Ishikawa (cell line): ENCODE measurements around the gene CDH18.

Source experiments
- CREB1 ChIP-seq: IDR thresholded peaks from 2 replicates; pipeline ENCODE4 v1.6.1; 2012; ENCODE audit warnings: low read depth
- EGR1 ChIP-seq: IDR thresholded peaks from 2 replicates; pipeline ENCODE4 v1.6.1; 2012
- EP300 ChIP-seq: IDR thresholded peaks from 2 replicates; pipeline ENCODE4 v1.6.1; 2012; ENCODE audit warnings: borderline replicate concordance
- RAD21 ChIP-seq: IDR thresholded peaks from 2 replicates; pipeline ENCODE4 v1.6.1; 2012; ENCODE audit warnings: low read depth
- TAF1 ChIP-seq: IDR thresholded peaks from 2 replicates; pipeline ENCODE4 v1.6.1; 2012; ENCODE audit warnings: low read depth, mild to moderate bottlenecking
- YY1 ChIP-seq: IDR thresholded peaks from 2 replicates; pipeline ENCODE4 v1.6.1; 2012; ENCODE audit warnings: low read depth
- ZBTB7A ChIP-seq: IDR thresholded peaks from 2 replicates; pipeline ENCODE4 v1.6.1; 2012; ENCODE audit warnings: low read depth
- TF ChIP-seq, protein P1 (sequence below): IDR thresholded peaks from 2 replicates; pipeline ENCODE4 v1.6.1; 2012
- TF ChIP-seq, protein P2 (sequence below): IDR thresholded peaks from 2 replicates; pipeline ENCODE4 v1.6.1; 2012; ENCODE audit warnings: low read depth, mild to moderate bottlenecking

DNA sequence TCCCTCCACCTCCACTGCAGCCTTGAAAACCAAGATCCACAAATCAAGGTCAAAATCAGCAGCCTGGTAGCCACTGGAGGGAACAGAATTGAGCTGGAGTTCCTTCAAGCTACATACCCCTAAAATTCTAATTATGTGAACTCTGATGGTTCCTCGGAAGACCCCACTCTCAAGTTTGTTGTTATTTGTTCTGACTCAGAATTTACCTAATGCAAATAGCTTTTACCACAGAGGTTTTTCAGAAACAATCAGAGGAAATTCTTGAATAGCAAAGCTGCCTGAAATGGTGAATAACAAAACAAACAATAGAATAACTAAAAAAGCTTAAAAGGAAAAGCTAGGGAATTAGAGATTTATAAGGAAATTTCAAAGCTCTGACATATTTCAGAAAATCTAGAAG, 220.0 kb downstream of the CDH18 start:
- TF ChIP-seq YY1 (no peak), EP300 (no peak), EGR1 (no peak), ZBTB7A (no peak), TAF1 (no peak), CREB1 (no peak), RAD21 (no peak)
- TF ChIP-seq, protein P1, sequence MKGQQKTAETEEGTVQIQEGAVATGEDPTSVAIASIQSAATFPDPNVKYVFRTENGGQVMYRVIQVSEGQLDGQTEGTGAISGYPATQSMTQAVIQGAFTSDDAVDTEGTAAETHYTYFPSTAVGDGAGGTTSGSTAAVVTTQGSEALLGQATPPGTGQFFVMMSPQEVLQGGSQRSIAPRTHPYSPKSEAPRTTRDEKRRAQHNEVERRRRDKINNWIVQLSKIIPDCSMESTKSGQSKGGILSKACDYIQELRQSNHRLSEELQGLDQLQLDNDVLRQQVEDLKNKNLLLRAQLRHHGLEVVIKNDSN: no peak
- TF ChIP-seq, protein P2, sequence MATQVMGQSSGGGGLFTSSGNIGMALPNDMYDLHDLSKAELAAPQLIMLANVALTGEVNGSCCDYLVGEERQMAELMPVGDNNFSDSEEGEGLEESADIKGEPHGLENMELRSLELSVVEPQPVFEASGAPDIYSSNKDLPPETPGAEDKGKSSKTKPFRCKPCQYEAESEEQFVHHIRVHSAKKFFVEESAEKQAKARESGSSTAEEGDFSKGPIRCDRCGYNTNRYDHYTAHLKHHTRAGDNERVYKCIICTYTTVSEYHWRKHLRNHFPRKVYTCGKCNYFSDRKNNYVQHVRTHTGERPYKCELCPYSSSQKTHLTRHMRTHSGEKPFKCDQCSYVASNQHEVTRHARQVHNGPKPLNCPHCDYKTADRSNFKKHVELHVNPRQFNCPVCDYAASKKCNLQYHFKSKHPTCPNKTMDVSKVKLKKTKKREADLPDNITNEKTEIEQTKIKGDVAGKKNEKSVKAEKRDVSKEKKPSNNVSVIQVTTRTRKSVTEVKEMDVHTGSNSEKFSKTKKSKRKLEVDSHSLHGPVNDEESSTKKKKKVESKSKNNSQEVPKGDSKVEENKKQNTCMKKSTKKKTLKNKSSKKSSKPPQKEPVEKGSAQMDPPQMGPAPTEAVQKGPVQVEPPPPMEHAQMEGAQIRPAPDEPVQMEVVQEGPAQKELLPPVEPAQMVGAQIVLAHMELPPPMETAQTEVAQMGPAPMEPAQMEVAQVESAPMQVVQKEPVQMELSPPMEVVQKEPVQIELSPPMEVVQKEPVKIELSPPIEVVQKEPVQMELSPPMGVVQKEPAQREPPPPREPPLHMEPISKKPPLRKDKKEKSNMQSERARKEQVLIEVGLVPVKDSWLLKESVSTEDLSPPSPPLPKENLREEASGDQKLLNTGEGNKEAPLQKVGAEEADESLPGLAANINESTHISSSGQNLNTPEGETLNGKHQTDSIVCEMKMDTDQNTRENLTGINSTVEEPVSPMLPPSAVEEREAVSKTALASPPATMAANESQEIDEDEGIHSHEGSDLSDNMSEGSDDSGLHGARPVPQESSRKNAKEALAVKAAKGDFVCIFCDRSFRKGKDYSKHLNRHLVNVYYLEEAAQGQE: no peak
